Stomach smooth muscle (tissue), 2 donors: ENCODE results near the gene RER1.

Experiments
- H3K27ac ChIP-seq: one replicate; pipeline ENCODE4 v1.7.0; 2013; ENCODE audit warnings: mild to moderate bottlenecking, low read length, inconsistent platforms
- H3K27me3 ChIP-seq, 2 donors: one replicate each; pipeline ENCODE4 v1.7.0; 2013; ENCODE audit warnings: low read length in 2 of 2; ENCODE audit not compliant: insufficient read depth in 2 of 2, control insufficient read depth in 1 of 2
- H3K36me3 ChIP-seq, 2 donors: one replicate each; pipeline ENCODE4 v1.7.0; 2013; ENCODE audit warnings: low read length in 2 of 2; ENCODE audit not compliant: control insufficient read depth in 2 of 2, insufficient read depth in 2 of 2
- H3K4me1 ChIP-seq: one replicate; pipeline ENCODE4 v1.7.0; 2013; ENCODE audit warnings: low read length; ENCODE audit not compliant: control insufficient read depth, insufficient read depth
- H3K4me3 ChIP-seq, 2 donors: one replicate each; pipeline ENCODE4 v1.7.0; 2013; ENCODE audit warnings: low read length in 2 of 2
- H3K9ac ChIP-seq, 2 donors: one replicate each; pipeline ENCODE4 v1.7.0; 2013; ENCODE audit warnings: low read length in 2 of 2, mild to moderate bottlenecking in 1 of 2
- H3K9me3 ChIP-seq, 2 donors: one replicate each; pipeline ENCODE4 v1.7.0; 2013; ENCODE audit warnings: low read length in 2 of 2; ENCODE audit not compliant: control insufficient read depth in 2 of 2
- donor health status: healthy.
- donor health status: Pancreatic carcinoma.

Gene RER1

GRCh38 chr1:2425892-2426291, 34.3 kb downstream of the RER1 start:
- Histone ChIP-seq H3K9me3 (peaks cover 5 to 12% of the 10 kb centered on the region in 2 donors), H3K9ac (no peak overlapping the region), H3K36me3 (no peaks in the 10 kb centered on the region), H3K27me3 (peaks cover 1 to 15% of the 10 kb centered on the region in 2 donors), H3K4me1 (no peaks in the 10 kb centered on the region), H3K27ac (no peak overlapping the region), H3K4me3 (no peak overlapping the region)

- Histone ChIP-seq H3K4me1 (no peaks in the 10 kb centered on the region), H3K9ac (no peak overlapping the region), H3K4me3 (no peak overlapping the region), H3K36me3 (no peaks in the 10 kb centered on the region), H3K27ac (no peak overlapping the region), H3K27me3 (peaks cover 6 to 15% of the 10 kb centered on the region in 2 donors), H3K9me3 (peaks cover 5 to 12% of the 10 kb centered on the region in 2 donors)
Observed at GRCh38 chr1:2426540-2426939, 34.9 kb downstream of the RER1 start.

GRCh38 chr1:2427051-2427450, 35.4 kb downstream of the RER1 start:
- H3K27ac ChIP-seq, result no peak overlapping the region
- peaks cover 10 to 17% of the 10 kb centered on the region in 2 donors for H3K27me3 ChIP-seq

GRCh38 chr1:2427976-2428375, 36.3 kb downstream of the RER1 start:
- Histone ChIP-seq H3K27ac (no peak overlapping the region), H3K9me3 (peaks cover 5 to 10% of the 10 kb centered on the region in 2 donors), H3K27me3 (peaks cover 12 to 23% of the 10 kb centered on the region in 2 donors), H3K4me3 (no peak overlapping the region), H3K36me3 (no peaks in the 10 kb centered on the region), H3K9ac (no peak overlapping the region), H3K4me1 (no peaks in the 10 kb centered on the region)

More at GRCh38 chr1:2427051-2427450, 35.4 kb downstream of the RER1 start:
- Histone ChIP-seq H3K9me3 (peaks cover 5 to 12% of the 10 kb centered on the region in 2 donors), H3K4me3 (no peak overlapping the region), H3K36me3 (no peaks in the 10 kb centered on the region), H3K4me1 (no peaks in the 10 kb centered on the region), H3K9ac (no peak overlapping the region)

- Histone ChIP-seq H3K36me3 (no peaks in the 10 kb centered on the region), H3K9ac (no peak overlapping the region), H3K27me3 (peaks cover 15 to 28% of the 10 kb centered on the region in 2 donors), H3K4me3 (no peak overlapping the region), H3K27ac (no peak overlapping the region), H3K9me3 (peaks cover 2 to 5% of the 10 kb centered on the region in 2 donors), H3K4me1 (no peaks in the 10 kb centered on the region)
Observed at GRCh38 chr1:2428490-2428889, 36.8 kb downstream of the RER1 start.

GRCh38 chr1:2429780-2430591, 38.3 kb downstream of the RER1 start:
- H3K4me3 ChIP-seq, result no peak overlapping the region
- H3K36me3 ChIP-seq, result no peaks in the 10 kb centered on the region
- H3K4me1 ChIP-seq, result no peaks in the 10 kb centered on the region
- peaks cover 0 to 3% of the 10 kb centered on the region in 2 donors for H3K9me3 ChIP-seq
- peaks cover 20 to 28% of the 10 kb centered on the region in 2 donors for H3K27me3 ChIP-seq
- H3K27ac ChIP-seq, result no peak overlapping the region
- no peak overlapping the region for H3K9ac ChIP-seq

GRCh38 chr1:2430592-2430973, 38.9 kb downstream of the RER1 start:
- no peaks in the 10 kb centered on the region for H3K36me3 ChIP-seq
- H3K27me3 ChIP-seq, result peaks cover 20 to 28% of the 10 kb centered on the region in 2 donors
- no peak overlapping the region for H3K4me3 ChIP-seq
- peaks cover 0 to 3% of the 10 kb centered on the region in 2 donors for H3K9me3 ChIP-seq
- H3K4me1 ChIP-seq, result no peaks in the 10 kb centered on the region
- no peak overlapping the region for H3K9ac ChIP-seq
- H3K27ac ChIP-seq, result no peak overlapping the region

- H3K36me3 ChIP-seq, result no peaks in the 10 kb centered on the region
- H3K27me3 ChIP-seq, result peaks cover 20 to 28% of the 10 kb centered on the region in 2 donors
- H3K4me3 ChIP-seq, result no peak overlapping the region
- H3K9ac ChIP-seq, result no peak overlapping the region
- H3K4me1 ChIP-seq, result no peaks in the 10 kb centered on the region
- peaks cover 0 to 3% of the 10 kb centered on the region in 2 donors for H3K9me3 ChIP-seq
- H3K27ac ChIP-seq, result no peak overlapping the region
Observed at GRCh38 chr1:2431103-2431502, 39.5 kb downstream of the RER1 start.

GRCh38 chr1:2431518-2431917, 39.9 kb downstream of the RER1 start:
- Histone ChIP-seq H3K36me3 (no peaks in the 10 kb centered on the region), H3K4me3 (no peak overlapping the region), H3K27me3 (peaks cover 20 to 28% of the 10 kb centered on the region in 2 donors), H3K9me3 (peaks cover 0 to 3% of the 10 kb centered on the region in 2 donors), H3K9ac (no peak overlapping the region), H3K27ac (no peak overlapping the region), H3K4me1 (no peaks in the 10 kb centered on the region)

- Histone ChIP-seq H3K27ac (no peak overlapping the region), H3K27me3 (peaks cover 20 to 25% of the 10 kb centered on the region in 2 donors), H3K9me3 (peaks cover 0 to 3% of the 10 kb centered on the region in 2 donors), H3K4me1 (no peaks in the 10 kb centered on the region), H3K4me3 (no peak overlapping the region), H3K9ac (no peak overlapping the region), H3K36me3 (no peaks in the 10 kb centered on the region)
Observed at GRCh38 chr1:2432441-2432844, 40.8 kb downstream of the RER1 start.

GRCh38 chr1:2433196-2433595, 41.6 kb downstream of the RER1 start:
- H3K27ac ChIP-seq, result no peak overlapping the region
- no peaks in the 10 kb centered on the region for H3K4me1 ChIP-seq
- peaks cover 20 to 22% of the 10 kb centered on the region in 2 donors for H3K27me3 ChIP-seq
- H3K9ac ChIP-seq, result no peak overlapping the region
- H3K4me3 ChIP-seq, result no peak overlapping the region
- H3K36me3 ChIP-seq, result no peaks in the 10 kb centered on the region
- peaks cover 0 to 3% of the 10 kb centered on the region in 2 donors for H3K9me3 ChIP-seq
